ACHN (cell line): ENCODE data around the gene CDC16.
A peak's percentile ranks its signal among the peaks of the same experiment; 100 is the strongest.
"Not testable (repeated sequence)": the region's sequence is repeated elsewhere in the genome, so short reads cannot be mapped to it uniquely, and the experiment has no call there.

Source experiments
- DNase-seq: peaks from one replicate; pipeline ENCODE4 v3.0.0-alpha.2; 2015
- in situ Hi-C: cut with HindIII; loops from 2 replicates; pipeline ENCODE4 v1.10.0; 2017; ENCODE audit warnings: low sequenced_read_pairs, low pct_ligation_motif_present, low pct_unique_long_range_greater_than_20kb

The CDC16 gene, protein sequence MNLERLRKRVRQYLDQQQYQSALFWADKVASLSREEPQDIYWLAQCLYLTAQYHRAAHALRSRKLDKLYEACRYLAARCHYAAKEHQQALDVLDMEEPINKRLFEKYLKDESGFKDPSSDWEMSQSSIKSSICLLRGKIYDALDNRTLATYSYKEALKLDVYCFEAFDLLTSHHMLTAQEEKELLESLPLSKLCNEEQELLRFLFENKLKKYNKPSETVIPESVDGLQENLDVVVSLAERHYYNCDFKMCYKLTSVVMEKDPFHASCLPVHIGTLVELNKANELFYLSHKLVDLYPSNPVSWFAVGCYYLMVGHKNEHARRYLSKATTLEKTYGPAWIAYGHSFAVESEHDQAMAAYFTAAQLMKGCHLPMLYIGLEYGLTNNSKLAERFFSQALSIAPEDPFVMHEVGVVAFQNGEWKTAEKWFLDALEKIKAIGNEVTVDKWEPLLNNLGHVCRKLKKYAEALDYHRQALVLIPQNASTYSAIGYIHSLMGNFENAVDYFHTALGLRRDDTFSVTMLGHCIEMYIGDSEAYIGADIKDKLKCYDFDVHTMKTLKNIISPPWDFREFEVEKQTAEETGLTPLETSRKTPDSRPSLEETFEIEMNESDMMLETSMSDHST

GRCh38 chr13:114234645-114235421, at the start of gene CDC16:
Gene CDC16, plus strand, starts transcription at chr13:114234897. Its CDS starts 188 bp downstream, at chr13:114235085.
- in situ Hi-C loops, result no loop called here
- peak; percentile 89 for DNase-seq

DNA sequence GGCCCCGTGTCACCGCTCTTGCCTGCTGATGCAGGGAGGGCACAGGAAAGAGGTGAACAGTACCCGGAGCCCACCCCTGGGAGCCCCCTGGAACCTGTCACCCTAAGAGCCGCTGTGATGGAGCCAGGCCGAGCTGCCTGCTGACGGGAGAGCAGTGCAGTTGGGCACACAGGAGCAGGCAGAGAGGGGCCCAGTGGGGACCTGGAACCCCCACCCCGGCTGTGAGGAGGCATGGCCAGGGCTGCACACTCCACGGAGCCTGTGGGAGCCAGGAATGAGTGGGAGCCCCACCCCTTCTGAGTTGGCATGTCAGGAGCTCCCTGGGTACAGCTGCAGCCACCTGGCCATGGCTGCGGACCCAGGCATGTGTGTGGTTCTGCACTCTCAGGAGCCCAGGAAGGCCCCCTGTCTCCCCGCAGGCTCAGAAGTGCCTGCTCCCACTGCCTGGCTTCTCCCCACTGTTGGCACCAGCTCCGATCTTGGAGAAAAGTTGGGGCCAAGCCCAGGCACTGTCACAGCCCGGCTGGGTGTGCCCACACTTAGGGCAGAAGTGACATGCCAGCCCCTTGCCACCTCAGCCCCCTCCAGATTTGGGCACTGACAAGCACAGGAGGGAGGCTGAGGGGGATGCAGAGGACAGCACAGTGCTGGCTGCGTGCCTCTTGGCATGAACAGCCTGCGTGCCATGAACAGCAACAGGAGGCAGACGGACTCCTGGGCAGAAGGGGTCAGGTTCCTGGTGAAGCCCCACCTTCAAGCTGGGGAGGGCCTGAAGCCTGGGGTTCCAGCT, 49.3 kb upstream of the CDC16 start:
- in situ Hi-C loops, result no loop called here
- no peak for DNase-seq

GRCh38 chr13:114194853-114195252, 39.8 kb upstream of the CDC16 start:
- in situ Hi-C loops, result no loop called here
- no peak for DNase-seq

DNA sequence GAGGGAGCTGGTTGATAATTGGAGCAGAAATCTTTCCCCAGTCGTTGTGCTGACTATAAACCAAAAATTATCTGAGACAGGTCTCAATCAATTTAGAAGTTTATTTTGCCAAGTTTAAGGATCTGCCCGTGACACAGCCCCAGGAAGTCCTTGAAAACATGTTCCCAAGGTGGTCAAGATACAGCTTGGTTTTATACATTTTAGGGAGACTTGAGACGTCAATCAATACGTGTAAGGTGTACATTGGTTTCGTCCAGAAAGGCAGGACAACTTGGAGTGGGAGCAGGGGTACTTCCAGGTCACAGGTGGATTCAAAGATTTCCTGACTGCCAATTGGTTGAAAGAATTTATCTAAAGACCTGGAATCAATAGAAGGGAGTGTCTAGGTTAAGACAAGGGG, 38.1 kb upstream of the CDC16 start:
- no peak for DNase-seq
- in situ Hi-C loops, result no loop called here

DNA sequence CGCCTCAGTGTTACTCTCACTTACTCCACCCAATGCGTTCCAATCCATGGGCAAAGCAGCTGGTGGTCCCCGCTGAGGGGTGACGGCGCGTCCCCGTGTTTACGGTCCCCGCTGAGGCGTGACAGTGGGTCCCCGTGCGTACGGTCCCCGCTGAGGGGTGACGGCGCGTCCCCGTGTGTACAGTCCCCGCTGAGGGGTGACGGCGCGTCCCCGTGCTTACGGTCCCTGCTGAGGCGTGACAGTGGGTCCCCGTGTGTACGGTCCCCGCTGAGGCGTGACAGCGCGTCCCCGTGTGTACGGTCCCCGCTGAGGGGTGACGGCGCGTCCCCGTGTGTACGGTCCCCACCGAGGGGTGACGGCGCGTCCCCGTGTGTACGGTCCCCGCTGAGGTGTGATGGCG, 36.1 kb upstream of the CDC16 start:
- DNase-seq, result no peak
- in situ Hi-C loops, result no loop called here

DNA sequence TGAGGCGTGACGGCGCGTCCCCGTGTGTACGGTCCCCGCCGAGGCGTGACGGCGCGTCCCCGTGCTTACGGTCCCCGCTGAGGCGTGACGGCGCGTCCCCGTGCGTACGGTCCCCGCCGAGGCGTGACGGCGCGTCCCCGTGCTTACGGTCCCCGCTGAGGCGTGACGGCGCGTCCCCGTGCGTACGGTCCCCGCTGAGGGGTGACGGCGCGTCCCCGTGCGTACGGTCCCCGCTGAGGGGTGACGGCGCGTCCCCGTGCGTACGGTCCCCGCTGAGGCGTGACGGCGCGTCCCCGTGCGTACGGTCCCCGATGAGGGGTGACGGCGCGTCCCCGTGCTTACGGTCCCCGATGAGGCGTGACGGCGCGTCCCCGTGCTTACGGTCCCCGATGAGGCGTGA, 35.2 kb upstream of the CDC16 start:
- DNase-seq, in situ Hi-C loops: not testable (repeated sequence)

- in situ Hi-C loops, result no loop called here
- DNase-seq, result no peak
These were observed 34.7 kb upstream of the CDC16 start for GRCh38 chr13:114199954-114200353.

DNA sequence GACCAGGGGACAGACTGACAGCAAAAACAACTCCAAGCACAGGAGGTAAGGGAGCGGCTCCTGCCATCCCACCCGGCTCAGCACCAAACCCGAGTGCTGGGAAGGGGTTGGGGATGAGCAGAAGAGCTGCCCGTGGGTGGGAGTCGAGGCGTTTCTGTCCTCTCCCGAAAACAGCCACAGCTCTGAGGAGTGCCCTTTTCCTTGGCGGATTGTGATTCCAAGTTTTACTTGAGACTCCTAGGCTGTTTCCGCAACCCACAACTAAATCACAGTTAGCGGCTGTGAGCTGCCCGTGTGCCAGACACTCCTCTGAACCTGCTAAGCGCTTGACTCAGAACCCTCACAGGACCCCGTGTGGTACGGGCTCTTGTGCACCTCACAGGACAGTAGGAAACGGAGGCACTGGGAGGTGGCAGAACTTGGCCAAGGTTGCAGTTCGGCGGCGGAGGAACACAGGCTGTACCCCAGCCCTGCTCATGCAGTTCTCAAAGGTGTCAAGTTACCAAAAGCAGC, 34.2 kb upstream of the CDC16 start:
- in situ Hi-C loops, result no loop called here
- no peak for DNase-seq

GRCh38 chr13:114202581-114202980, 32.1 kb upstream of the CDC16 start:
- in situ Hi-C loops, result no loop called here
- no peak for DNase-seq

DNA sequence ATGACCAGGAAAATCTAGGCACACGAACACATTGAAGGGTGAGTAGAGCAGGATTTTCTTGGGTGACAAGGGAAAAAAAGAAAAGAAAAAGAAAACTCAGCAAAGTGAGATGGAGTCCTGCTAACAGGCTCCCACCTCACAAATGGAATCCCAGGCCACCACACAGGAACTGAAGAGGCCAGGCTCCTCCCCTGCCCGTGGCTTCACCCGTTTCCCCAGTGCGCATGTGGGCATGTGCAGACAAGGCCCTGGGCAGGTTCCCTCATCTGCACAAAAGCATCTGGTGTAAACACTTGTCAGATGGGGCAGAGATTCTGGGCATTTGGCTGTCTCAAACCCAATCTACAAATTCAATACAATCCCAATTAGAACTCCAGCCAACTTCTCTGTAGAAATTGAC, 31.2 kb upstream of the CDC16 start:
- in situ Hi-C loops, result no loop called here
- DNase-seq, result no peak

- DNase-seq, result no peak
- in situ Hi-C loops, result no loop called here
These were observed 29.8 kb upstream of the CDC16 start for GRCh38 chr13:114204894-114205293.

DNA sequence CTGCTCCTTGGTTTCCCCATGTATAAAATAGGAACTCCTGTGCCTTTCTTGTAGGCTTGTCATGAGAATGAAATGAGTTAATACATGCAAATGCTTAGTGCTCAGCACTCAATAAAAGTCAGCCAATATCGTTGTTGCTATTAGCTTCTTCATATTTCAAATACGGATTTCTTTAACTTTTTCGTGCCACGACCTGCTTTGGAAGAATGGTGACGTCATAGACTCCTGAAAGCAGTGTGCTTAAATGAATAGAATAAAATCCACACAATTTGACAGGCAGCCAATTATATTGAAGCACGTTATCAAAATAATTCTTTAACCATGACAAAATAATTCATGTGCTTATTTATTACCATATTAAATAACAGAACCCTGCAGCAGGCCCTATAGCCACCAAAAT, 26.6 kb upstream of the CDC16 start:
- no peak for DNase-seq
- in situ Hi-C loops, result no loop called here

- in situ Hi-C loops, result no loop called here
- DNase-seq, result no peak
These were observed 23.1 kb upstream of the CDC16 start for GRCh38 chr13:114211446-114212157.

DNA sequence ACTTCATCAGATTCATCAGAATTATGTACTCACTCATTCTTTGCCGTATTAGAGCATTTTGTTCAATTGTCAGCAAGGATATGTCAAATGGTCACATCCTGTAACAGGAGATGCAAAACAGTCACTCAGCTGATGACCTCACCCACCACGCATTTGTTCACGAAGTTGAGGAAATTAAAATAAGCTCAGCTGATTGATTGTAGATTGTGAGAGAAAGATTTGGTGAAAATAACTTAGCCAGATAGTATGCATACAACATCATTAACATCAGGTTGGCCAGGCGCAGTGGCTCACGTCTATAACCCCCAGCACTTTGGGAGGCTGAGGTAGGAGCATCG, 22.6 kb upstream of the CDC16 start:
- no peak for DNase-seq
- in situ Hi-C loops, result no loop called here

GRCh38 chr13:114213980-114214379, 20.7 kb upstream of the CDC16 start:
- no peak for DNase-seq
- in situ Hi-C loops, result no loop called here

- in situ Hi-C loops, result no loop called here
- DNase-seq, result no peak
These were observed 15.3 kb upstream of the CDC16 start for GRCh38 chr13:114219392-114219791.

DNA sequence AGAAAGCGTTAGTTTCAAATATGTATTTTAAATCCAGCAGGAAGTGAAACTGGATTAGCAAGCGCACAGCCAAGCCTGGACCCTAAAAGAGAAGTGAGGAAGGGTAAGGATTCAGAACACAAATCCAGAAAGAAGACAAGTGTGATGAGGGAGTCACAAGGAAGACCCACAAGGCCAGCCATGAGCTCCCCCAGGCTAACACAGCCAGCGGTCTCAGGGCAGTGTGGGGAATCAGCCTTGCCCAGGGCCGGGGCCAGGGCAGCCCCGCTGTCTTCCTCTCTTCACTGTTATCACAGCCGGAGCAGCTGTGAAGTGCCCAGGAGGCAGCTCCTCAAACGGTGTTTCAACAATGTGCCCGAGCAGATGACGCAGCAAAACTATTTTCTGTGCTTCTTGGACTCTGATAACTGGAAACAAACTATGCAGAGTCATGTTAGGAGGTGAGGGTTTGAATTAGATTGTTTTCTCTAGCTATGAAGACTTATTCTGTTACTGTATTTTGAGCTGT, 12.2 kb upstream of the CDC16 start:
- DNase-seq, result no peak
- in situ Hi-C loops, result no loop called here

- in situ Hi-C loops, result no loop called here
- DNase-seq, result no peak
These were observed 10.5 kb upstream of the CDC16 start for GRCh38 chr13:114224201-114224600.
